Loucy (cell line): ENCODE measurements around the gene PSAPL1.

ENCODE experiments used
- EZH2phosphoT487 ChIP-seq: fragments of 200-600 bp; IDR thresholded peaks from 2 replicates; pipeline ENCODE4 v1.6.1; 2018; ENCODE audit warnings: antibody characterized with exemption, mild to moderate bottlenecking, moderate library complexity, borderline replicate concordance
- TF ChIP-seq, protein P1 (sequence below): fragments of 200-600 bp; sonication (generic); conservative IDR thresholded peaks from 2 replicates; pipeline ENCODE4 v1.5.1; 2014; ENCODE audit warnings: mild to moderate bottlenecking, antibody characterized with exemption, low read length

DNA sequence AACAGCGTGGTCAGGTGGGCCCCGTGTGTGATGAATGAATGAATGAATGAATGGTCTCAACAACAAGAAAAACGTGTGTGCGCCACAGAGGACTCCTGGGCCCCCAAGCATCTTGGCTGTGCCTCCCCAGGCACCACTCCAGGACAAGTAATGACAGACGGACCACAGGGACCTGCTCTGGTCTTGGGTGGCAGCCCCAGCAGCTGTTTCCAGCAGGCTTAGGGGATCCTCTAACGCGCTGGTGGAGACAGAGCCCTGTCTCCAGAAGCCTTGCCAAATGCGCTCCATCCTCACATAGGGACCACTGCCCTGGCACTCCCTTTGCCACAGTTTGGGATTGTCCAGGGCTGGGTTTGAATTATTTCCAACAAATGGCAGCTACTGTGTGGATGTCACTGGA, 39.1 kb downstream of the PSAPL1 start:
- TF ChIP-seq, protein P1, sequence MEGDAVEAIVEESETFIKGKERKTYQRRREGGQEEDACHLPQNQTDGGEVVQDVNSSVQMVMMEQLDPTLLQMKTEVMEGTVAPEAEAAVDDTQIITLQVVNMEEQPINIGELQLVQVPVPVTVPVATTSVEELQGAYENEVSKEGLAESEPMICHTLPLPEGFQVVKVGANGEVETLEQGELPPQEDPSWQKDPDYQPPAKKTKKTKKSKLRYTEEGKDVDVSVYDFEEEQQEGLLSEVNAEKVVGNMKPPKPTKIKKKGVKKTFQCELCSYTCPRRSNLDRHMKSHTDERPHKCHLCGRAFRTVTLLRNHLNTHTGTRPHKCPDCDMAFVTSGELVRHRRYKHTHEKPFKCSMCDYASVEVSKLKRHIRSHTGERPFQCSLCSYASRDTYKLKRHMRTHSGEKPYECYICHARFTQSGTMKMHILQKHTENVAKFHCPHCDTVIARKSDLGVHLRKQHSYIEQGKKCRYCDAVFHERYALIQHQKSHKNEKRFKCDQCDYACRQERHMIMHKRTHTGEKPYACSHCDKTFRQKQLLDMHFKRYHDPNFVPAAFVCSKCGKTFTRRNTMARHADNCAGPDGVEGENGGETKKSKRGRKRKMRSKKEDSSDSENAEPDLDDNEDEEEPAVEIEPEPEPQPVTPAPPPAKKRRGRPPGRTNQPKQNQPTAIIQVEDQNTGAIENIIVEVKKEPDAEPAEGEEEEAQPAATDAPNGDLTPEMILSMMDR: no peak
- TF ChIP-seq EZH2phosphoT487: no peak
